Gastroesophageal sphincter (tissue), 4 donors: ENCODE results near the gene HMG20B. TPM values are rescaled to one million over a fixed set of nuclear protein-coding genes. Genes with fewer than 3 reads are reported as not detected.
A peak's percentile ranks its signal among the peaks of the same experiment; 100 is the strongest.

ENCODE experiments used
- ATAC-seq: fragments of 150-250 bp; one replicate; pipeline ENCODE4 v1.9.1; 2016; ENCODE audit warnings: mild to moderate bottlenecking, moderate library complexity
- H3K27ac ChIP-seq, 4 donors: fragments of 200-600 bp; sonication (generic) in 3 of 4; 1 replicate in 3 of 4; 2 replicates in 1 of 4; pipeline ENCODE4 v1.5.1; 2016 to 2019
- H3K27me3 ChIP-seq: fragments of 200-600 bp; sonication (generic); one replicate; pipeline ENCODE4 v1.5.1; 2019
- H3K36me3 ChIP-seq, 2 donors: fragments of 200-600 bp; sonication (generic); one replicate each; pipeline ENCODE4 v1.5.1; 2019; ENCODE audit warnings: control low read depth in 1 of 2
- H3K4me1 ChIP-seq, 3 donors: fragments of 200-600 bp; sonication (generic); 1 replicate in 2 of 3; 2 replicates in 1 of 3; pipeline ENCODE4 v1.5.1; 2016 to 2019; ENCODE audit warnings: control low read depth in 2 of 3
- H3K4me3 ChIP-seq, 2 donors: fragments of 200-600 bp; sonication (generic); one replicate each; pipeline ENCODE4 v1.5.1; 2019; ENCODE audit warnings: mild to moderate bottlenecking in 1 of 2, moderate library complexity in 1 of 2
- H3K9me3 ChIP-seq, 3 donors: fragments of 200-600 bp; sonication (generic); one replicate each; pipeline ENCODE4 v1.5.1; 2017 to 2019; ENCODE audit warnings: control low read depth in 2 of 3
- EP300 ChIP-seq: sonication (generic); formaldehyde crosslinking; IDR thresholded peaks from one replicate; pipeline ENCODE4 v1.6.1; 2017; ENCODE audit warnings: antibody characterized with exemption, mild to moderate bottlenecking
- POLR2A ChIP-seq, 2 donors: fragments of 450-650 bp; IDR thresholded peaks; one replicate each; pipeline ENCODE4 v1.6.1; 2017; ENCODE audit warnings: antibody characterized with exemption in 2 of 2, mild to moderate bottlenecking in 2 of 2, moderate library complexity in 1 of 2
- POLR2AphosphoS5 ChIP-seq: sonication (generic); formaldehyde crosslinking; IDR thresholded peaks from one replicate; pipeline ENCODE4 v1.6.1; 2017; ENCODE audit warnings: antibody characterized with exemption
- WGBS, 2 donors: methylation state at CpG; one replicate each; pipeline ENCODE4 v1.1.5; 2018; ENCODE audit warnings: low coverage in 1 of 2; 5-methylcytosine and 5-hydroxymethylcytosine counted together
- total RNA-seq, 4 donors: library from RNA; depleted of rRNA; stranded (reverse); fragments of >200 nt; gene quantifications; one replicate each; pipeline ENCODE4 v1.1.0, GENCODE V29; 2016
- TF ChIP-seq, protein P1 (sequence below), 4 experiments: fragments of 200-600 bp in 2 of 4; fragments of 450-650 bp in 2 of 4; sonication (generic) in 1 of 4; IDR thresholded peaks; one replicate each; pipeline ENCODE4 v1.5.1; 2017 to 2019; ENCODE audit warnings: antibody characterized with exemption in 4 of 4, mild to moderate bottlenecking in 2 of 4, moderate library complexity in 2 of 4

The HMG20B gene
- total RNA-seq, 4 donors from 2014 or later: 106 to 203 (median 154) TPM

- no peak for TF ChIP-seq POLR2A (IDR thresholded peaks at IDR 0.05)
- TF ChIP-seq POLR2AphosphoS5: no peak
- TF ChIP-seq, protein P1, sequence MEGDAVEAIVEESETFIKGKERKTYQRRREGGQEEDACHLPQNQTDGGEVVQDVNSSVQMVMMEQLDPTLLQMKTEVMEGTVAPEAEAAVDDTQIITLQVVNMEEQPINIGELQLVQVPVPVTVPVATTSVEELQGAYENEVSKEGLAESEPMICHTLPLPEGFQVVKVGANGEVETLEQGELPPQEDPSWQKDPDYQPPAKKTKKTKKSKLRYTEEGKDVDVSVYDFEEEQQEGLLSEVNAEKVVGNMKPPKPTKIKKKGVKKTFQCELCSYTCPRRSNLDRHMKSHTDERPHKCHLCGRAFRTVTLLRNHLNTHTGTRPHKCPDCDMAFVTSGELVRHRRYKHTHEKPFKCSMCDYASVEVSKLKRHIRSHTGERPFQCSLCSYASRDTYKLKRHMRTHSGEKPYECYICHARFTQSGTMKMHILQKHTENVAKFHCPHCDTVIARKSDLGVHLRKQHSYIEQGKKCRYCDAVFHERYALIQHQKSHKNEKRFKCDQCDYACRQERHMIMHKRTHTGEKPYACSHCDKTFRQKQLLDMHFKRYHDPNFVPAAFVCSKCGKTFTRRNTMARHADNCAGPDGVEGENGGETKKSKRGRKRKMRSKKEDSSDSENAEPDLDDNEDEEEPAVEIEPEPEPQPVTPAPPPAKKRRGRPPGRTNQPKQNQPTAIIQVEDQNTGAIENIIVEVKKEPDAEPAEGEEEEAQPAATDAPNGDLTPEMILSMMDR (IDR thresholded peaks at IDR 0.05): no peak
- no peak for TF ChIP-seq EP300
- Histone ChIP-seq H3K27me3 (no peaks in the 10 kb centered on the region), H3K4me3 (no peak overlapping the region), H3K27ac (no peak overlapping the region), H3K36me3 (peaks cover 0 to 80% of the 10 kb centered on the region in 2 donors), H3K4me1 (peaks cover 0 to 28% (median 0%) of the 10 kb centered on the region in 3 donors), H3K9me3 (no peaks in the 10 kb centered on the region)
- 50 to 100% methylated on average over 2 of the region's 38 CpGs for WGBS, 2 donors
- no peak for ATAC-seq
Observed at GRCh38 chr19:3534375-3535234, 38.1 kb upstream of the HMG20B start.

GRCh38 chr19:3535235-3535535, 37.6 kb upstream of the HMG20B start:
- peaks cover 0 to 80% of the 10 kb centered on the region in 2 donors for H3K36me3 ChIP-seq
- WGBS, 2 donors: 100% methylated on average over 2 of the region's 9 CpGs; no CpG with 5 or more reads in 1 of the 2 donors

GRCh38 chr19:3535563-3535965, 37.2 kb upstream of the HMG20B start:
- H3K27me3 ChIP-seq: no peaks in the 10 kb centered on the region
- 100% methylated on average over 2 of the region's 14 CpGs; no CpG with 5 or more reads in 1 of the 2 donors for WGBS, 2 donors
- H3K9me3 ChIP-seq: no peaks in the 10 kb centered on the region
- peak overlapping the region in 2 of 4 donors; percentile 37 to 66 for H3K27ac ChIP-seq
- H3K4me3 ChIP-seq: no peak overlapping the region
- peaks cover 0 to 28% (median 0%) of the 10 kb centered on the region in 3 donors for H3K4me1 ChIP-seq
- no peak for ATAC-seq
- peaks cover 0 to 77% of the 10 kb centered on the region in 2 donors for H3K36me3 ChIP-seq
- TF ChIP-seq EP300 (no peak), POLR2A (IDR thresholded peaks at IDR 0.05) (no peak), POLR2AphosphoS5 (no peak)
- TF ChIP-seq, protein P1 (IDR thresholded peaks at IDR 0.05): no peak

More at GRCh38 chr19:3535235-3535535, 37.6 kb upstream of the HMG20B start:
- TF ChIP-seq POLR2A (IDR thresholded peaks at IDR 0.05) (no peak), POLR2AphosphoS5 (no peak), EP300 (no peak)
- TF ChIP-seq, protein P1 (IDR thresholded peaks at IDR 0.05): no peak
- no peak for ATAC-seq
- Histone ChIP-seq H3K4me1 (peaks cover 0 to 28% (median 0%) of the 10 kb centered on the region in 3 donors), H3K9me3 (no peaks in the 10 kb centered on the region), H3K4me3 (no peak overlapping the region), H3K27me3 (no peaks in the 10 kb centered on the region), H3K27ac (no peak overlapping the region)

- WGBS, 2 donors: 80% methylated on average over 1 of the region's 10 CpGs; no CpG with 5 or more reads in 1 of the 2 donors
- Histone ChIP-seq H3K9me3 (no peaks in the 10 kb centered on the region), H3K27me3 (no peaks in the 10 kb centered on the region), H3K36me3 (peaks cover 0 to 72% of the 10 kb centered on the region in 2 donors), H3K4me1 (peaks cover 0 to 28% (median 0%) of the 10 kb centered on the region in 3 donors), H3K4me3 (no peak overlapping the region), H3K27ac (peak overlapping the region in 3 of 4 donors; percentile 3 to 66 (median 37))
- TF ChIP-seq POLR2AphosphoS5: no peak
- TF ChIP-seq POLR2A (IDR thresholded peaks at IDR 0.05): no peak
- no peak for TF ChIP-seq EP300
- TF ChIP-seq, protein P1 (IDR thresholded peaks at IDR 0.05): no peak
- ATAC-seq: no peak
Observed at GRCh38 chr19:3535981-3536380, 36.8 kb upstream of the HMG20B start.
